SKM-1 treated with dmso at 0.1 percent for 144 hours (cell line): Measurements from ENCODE around the gene CFAP61.

Experiments used
- DNase-seq: peaks from one replicate; lab custom pipeline; 2025; ENCODE audit not compliant: unreplicated experiment; lab: John Stamatoyannopoulos, UW

CFAP61 gene

DNA sequence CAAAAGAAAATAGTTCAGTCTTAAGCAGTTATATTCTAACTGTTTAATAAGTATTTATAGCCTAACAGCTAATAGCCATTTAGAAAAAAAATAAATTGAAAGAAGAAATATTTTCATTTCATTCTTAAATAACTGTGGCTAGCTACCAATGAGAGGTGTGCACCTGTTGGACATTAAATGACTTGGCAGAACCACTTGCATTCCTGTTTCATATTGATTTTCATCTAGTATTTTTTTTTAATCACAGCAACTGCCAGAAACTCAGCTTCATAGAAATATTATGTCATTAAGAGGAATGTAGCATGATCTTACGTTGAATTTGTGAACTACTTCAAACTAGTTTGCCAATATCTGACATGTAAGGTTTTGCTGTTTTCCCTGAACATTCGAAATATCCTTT is 25.0 kb upstream of the CFAP61 start:
- no peak for DNase-seq

GRCh38 chr20:20031790-20032189 is 20.5 kb upstream of the CFAP61 start:
- DNase-seq, result no peak

GRCh38 chr20:20034486-20034885 is 17.8 kb upstream of the CFAP61 start:
- DNase-seq, result no peak

DNA sequence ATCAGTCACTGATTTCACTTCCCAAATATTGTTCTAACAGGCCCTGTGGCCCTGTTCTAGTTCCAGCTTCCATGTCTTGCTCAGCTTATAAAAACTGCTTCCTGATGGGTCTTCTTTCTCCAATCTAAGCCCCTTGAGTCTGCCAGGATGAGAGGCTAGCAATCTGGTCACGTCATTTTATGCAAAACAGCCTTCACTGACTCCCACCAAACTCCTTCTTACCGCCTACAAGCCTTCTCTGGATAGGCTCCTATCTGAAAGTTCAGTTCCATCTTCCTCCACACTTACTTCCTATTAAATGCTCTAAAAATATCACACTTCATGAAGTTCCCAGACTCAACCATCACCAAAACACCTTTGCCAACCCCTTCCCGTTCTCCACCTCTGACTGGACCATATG is 15.6 kb upstream of the CFAP61 start:
- DNase-seq, result no peak

- DNase-seq, result no peak
Measured at GRCh38 chr20:20037960-20038359, 14.4 kb upstream of the CFAP61 start.

GRCh38 chr20:20038586-20038985 is 13.7 kb upstream of the CFAP61 start:
- no peak for DNase-seq

GRCh38 chr20:20039752-20040387 is 12.5 kb upstream of the CFAP61 start:
- no peak for DNase-seq

GRCh38 chr20:20051767-20052073 is 612 bp upstream of the CFAP61 start:
- DNase-seq, result no peak

DNA sequence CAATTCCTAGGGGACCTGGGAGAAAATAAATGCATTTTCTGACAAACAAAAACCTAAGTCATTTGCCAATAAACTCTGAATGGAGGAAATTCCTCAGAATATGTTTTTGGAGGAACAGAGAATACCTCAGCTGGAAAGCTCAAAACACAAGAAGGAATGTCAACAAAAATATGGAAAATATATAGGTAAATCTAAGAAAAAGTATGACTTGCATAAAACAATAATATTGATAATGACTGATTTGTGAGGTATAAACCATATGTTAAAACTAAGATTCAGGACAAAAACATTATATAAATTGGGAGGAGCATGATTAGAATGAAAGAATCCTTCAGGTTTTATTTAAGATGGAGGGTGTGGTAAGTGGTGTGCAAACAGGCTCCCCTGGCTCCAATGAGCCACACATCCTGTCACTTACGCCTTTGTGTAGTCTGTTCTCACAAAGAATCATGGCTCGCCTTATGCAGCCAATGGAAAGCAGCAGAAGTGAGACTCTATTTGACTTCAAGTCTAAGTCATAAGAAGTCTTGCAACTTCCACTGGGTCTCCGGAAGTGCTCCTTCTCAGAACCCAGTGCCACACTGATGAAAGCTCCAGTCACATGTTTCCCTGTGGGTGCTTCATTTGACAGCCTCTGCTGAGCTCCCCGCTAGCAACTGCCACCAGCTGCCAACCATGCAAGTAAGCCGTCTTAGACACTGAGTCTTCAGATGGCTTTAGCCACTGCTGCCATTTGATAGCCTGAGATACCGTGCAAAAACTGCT is 8.1 kb downstream of the CFAP61 start:
- no peak for DNase-seq

DNA sequence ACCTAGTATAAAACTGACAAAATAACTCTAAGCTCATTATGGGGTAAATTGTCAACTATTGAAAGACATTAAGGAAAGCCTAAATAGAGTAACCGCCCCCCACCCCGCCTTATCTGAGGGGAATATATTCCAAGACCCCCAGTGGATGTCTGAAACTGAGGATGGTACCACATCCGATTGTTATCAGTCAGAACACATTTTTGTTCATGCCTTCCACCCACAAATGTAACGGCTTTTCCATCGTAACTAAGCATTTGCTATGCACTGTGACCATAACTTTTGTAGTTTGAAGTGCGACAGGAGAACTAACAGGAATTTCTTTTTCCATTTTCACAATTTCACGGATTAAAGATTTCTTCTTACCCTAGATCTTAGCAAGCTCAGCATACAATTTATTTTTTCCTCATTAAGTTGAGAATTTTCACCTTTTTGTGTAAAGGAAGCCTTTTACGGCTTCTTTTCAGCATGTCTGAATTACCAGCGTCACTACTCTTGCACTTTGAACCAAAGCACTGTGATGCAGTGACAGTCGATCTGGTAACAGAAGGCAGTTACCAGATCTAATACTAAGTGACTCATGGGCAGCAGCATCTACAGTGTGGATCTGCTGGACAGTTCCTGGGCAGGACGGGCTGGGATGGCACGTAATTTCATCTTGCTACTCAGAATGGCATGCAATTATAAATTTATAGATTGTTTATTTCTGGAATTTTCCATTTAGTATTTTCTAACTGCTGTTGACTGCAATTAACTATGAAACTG is 11.8 kb downstream of the CFAP61 start:
- DNase-seq, result no peak

GRCh38 chr20:20065361-20065760 is 13.0 kb downstream of the CFAP61 start:
- DNase-seq, result no peak

- DNase-seq, result no peak
Measured at GRCh38 chr20:20070871-20071726, 18.8 kb downstream of the CFAP61 start.

DNA sequence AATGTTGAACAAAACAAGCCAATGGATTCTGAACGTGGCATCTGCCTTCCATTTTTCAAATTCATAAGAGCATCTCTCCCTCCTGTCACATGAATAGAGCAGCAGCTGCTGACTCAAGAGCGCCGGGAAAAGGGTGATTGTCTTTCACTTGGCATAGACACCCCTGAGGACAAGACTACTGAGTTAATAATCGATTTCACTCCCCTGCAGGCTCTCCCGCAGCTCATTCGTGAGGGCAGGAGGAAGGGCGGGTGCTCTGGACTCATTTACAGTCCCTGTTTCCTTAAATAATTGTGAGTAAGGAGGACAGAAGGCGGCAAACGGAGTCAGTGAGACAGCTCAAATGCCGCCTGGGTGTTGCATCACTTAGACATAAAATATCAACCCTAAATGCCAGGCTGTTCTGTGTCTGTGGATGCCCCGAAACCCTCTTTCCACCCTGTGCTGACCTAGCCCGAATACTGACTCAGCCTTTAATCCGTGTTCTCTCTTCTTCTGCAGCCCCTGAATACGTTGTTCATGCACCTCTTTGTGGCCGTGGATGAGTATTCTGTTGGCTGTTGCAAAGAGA is 21.6 kb downstream of the CFAP61 start:
- no peak for DNase-seq

- DNase-seq, result no peak
Measured at GRCh38 chr20:20075032-20075431, 22.7 kb downstream of the CFAP61 start.

DNA sequence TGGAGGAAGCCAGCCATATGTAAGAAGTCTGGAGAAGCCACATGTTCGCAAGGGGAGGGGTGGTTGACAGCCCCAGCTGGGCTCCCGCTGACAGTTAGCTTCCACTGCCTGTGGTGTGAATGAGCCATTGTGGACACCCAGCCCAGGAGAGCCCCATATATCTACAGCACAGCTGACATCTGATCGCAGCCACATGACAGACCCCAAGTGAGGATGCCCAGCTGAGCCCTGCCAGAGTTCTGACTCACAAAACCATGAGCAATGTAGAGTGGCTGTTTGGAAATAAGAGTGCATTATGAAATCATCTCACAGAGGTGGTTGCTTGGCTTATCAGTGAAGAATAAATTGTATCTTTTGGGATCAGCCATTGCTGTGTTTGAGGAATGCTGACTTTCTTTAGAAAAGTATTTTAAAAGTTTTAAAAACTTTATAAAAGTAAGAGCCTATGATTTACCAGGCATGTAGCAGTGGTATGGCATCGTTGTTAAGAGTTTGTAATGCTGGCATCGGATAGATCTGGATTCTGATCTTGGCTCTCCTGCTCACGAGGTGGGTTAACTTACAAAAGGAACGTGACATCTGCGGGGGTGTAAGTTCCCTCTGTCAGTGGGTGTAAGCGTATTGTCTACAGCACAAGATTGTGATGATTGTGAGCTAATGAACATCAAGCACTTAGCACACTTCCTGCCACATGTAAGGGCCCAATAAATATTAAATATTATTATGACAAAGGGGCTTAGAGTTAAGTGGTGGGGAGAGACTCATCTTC is 24.1 kb downstream of the CFAP61 start:
- no peak for DNase-seq

DNA sequence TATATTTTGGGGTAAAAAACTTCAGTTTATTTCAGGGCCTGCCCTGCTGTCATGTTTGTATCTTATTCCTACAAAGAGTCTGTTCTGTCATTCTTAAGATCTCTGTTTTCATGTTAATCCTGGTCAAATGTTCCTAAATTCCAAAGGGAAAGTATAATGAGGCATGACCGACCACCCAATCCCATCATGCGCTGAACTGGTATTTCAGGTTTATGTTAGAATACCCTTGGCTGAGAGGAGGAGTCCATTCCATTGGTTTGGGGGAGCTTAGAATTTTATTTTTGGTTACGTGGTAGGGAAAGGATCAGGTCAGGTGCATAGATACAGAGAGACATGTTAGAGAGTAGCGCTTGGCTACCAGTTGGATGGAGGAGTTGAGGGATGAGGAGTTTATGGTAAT is 25.7 kb downstream of the CFAP61 start:
- DNase-seq, result no peak

GRCh38 chr20:20079102-20079784 is 26.9 kb downstream of the CFAP61 start:
- DNase-seq, result no peak

- peak; percentile 63 for DNase-seq
Measured at GRCh38 chr20:20083807-20084206, 31.5 kb downstream of the CFAP61 start.

DNA sequence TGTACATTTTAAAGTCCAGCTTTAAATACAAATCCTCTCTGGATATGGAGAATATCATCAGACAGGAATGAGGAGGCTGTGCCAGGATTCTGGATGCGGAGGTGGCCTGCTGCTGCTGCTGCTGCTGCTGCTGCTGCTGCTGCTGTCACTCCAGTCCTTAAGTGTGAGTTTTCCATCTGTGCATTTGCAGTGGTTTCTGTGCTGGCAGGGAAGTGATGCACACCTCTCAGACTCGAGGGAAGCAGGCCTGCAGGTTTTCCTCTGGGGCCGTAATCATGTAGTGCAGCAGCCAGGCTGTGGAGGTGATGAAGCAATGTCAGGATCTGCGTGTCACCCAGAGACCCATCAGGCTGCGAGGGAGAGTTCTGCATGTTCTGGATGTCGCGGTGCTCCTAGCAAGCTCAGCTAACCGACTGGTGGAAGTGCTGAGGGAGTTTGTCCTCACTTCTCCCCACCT is 32.0 kb downstream of the CFAP61 start:
- no peak for DNase-seq

GRCh38 chr20:20085071-20085470 is 32.7 kb downstream of the CFAP61 start:
- DNase-seq, result no peak
